ENCODE data around the gene NUDT7.

- TF ChIP-seq CTCF (IDR thresholded peaks at IDR 0.05; ENCODE audit: extremely low read depth in 1 of 2, insufficient read depth in 1 of 2, low read depth in 1 of 2, low read length in 2 of 2) (no peak), GATA2 (IDR thresholded peaks at IDR 0.05; ENCODE audit: insufficient read depth, insufficient read length, low read depth, low read length) (no peak), POLR2A (IDR thresholded peaks at IDR 0.05; ENCODE audit: low read depth, low read length) (no peak), EZH2 (IDR thresholded peaks at IDR 0.05; ENCODE audit: borderline replicate concordance, low read depth, low read length, severe bottlenecking) (no peak), POLR2AphosphoS5 (IDR thresholded peaks at IDR 0.05; ENCODE audit: insufficient read depth, low read depth, low read length) (no peak), JUN (IDR thresholded peaks at IDR 0.05; ENCODE audit: borderline replicate concordance, insufficient read depth, insufficient read length, low read depth) (no peak), FOS (IDR thresholded peaks at IDR 0.05; ENCODE audit: borderline replicate concordance, insufficient read depth, low read length) (no peak), MAX (IDR thresholded peaks at IDR 0.05; ENCODE audit: insufficient read depth, insufficient read length) (no peak), MYC (IDR thresholded peaks at IDR 0.05; ENCODE audit: low read depth, low read length) (no peak)
Measured at GRCh38 chr16:77745972-77746371, 23.7 kb downstream of the NUDT7 start.

Measured in endothelial cell of umbilical vein (primary cell).